HG02763 (cell line): ENCODE measurements around the gene TNPO2.
"Not testable (repeated sequence)": the region's sequence is repeated elsewhere in the genome, so short reads cannot be mapped to it uniquely, and the experiment has no call there.

Experiments
- ATAC-seq: cut with Tn5 transposase; IDR thresholded peaks from one replicate; pipeline ENCODE4 v1.9.1; 2021; ENCODE audit warnings: mild to moderate bottlenecking, moderate library complexity; ENCODE audit not compliant: unreplicated experiment

TNPO2 gene

GRCh38 chr19:12706332-12706718 is 17.4 kb downstream of the TNPO2 start:
- no peak for ATAC-seq

GRCh38 chr19:12705654-12706331 is 17.9 kb downstream of the TNPO2 start:
- ATAC-seq: no peak

- ATAC-seq: no peak
These were observed 18.6 kb downstream of the TNPO2 start for GRCh38 chr19:12705169-12705568.

DNA sequence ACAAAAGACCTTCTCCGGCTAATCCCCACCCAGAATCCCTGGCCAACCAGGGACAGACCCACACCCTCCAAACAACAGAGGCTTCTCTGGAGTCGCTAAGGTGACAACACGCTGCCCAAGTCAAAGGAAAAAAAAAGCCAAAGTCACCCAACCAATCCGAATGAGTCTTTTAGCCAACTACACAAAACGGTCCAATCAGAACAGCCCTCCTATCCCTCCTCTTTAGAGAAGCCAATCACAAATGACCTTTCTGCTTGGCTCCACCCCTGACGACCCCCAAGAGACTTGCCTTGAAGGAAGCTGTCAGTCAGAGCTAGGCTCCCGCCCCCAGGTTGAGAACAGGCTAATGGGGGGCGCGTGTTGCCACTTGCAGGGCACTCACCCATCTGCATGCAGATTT is 20.7 kb downstream of the TNPO2 start:
- ATAC-seq: no peak

- no peak for ATAC-seq
These were observed 22.0 kb downstream of the TNPO2 start for GRCh38 chr19:12701596-12702282.

GRCh38 chr19:12698138-12698537 is 25.6 kb downstream of the TNPO2 start:
- no peak for ATAC-seq

GRCh38 chr19:12697425-12697824 is 26.3 kb downstream of the TNPO2 start:
- ATAC-seq: not testable (repeated sequence)

DNA sequence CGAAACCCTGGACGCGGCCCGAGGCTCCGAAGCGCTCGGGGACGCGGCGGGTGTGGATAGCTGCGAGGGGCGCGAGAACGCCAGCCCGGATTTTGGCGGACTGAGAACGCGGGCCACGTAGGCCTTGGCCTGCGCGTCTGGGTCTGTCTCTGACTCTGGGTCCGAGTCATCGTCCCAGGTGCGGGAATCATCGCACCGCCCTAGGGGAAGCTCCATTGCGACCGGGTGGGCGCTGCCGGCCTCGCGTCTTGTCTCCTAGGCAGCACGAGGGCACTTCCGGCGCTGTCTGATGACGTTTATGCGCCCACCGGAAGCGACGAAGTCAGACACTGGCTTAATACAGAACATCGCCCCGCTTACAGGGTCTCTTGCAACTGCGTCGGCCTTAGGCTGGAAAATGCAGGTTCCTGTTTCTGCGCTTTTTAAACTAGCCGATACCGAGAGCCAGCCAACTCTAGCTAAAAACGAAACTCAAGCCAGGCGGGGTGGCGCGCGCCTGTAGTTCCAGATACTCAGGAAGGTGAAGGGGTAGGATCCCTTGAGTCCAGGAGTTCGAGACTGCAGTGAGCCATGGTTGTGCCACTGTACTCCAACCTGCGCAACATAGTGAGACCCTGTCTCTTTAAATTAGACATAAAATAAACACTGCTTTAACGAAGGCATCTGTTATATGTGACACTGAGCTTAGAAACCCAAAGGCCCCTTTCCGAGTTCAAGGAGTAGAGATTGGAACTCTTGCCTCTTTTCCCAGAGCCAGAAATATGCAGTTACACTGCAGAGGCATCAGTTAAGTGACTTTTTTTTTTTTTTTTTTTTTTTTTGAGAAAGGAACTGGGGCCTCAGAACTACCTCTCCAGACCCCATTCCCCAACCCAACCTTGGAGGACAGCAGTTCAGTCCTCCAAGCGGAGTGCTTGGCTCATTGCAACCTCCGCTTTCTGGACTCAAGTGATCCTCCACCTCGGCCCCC is 27.1 kb downstream of the TNPO2 start, which contains the start of gene FBXW9:
FBXW9 (minus strand) TSS at position 266 of the 970 bp plus-strand sequence; CDS start at position 216, 50 bp downstream.
- peak; percentile 72 for ATAC-seq

DNA sequence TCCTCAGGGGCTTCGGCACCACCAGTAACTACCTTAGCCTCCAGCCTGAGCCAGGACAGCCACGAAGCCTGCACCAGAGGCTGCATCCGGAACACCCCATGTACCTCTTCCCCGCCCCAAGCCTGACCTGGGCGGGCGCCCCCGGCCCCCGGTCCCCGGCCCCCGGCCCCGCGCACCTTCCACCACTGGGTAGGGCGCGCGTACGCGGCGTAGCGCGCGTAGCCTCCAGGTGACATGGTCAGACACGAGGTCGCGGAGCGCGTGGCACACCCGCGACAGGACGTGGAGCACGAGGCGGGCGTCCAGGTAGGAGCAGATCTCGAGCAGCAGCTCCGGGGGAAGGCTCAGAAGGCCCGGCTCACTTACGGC is 27.8 kb downstream of the TNPO2 start:
- ATAC-seq: peak; percentile 24

GRCh38 chr19:12695514-12695913 is 28.2 kb downstream of the TNPO2 start:
- ATAC-seq: no peak

- ATAC-seq: no peak
These were observed 28.6 kb downstream of the TNPO2 start for GRCh38 chr19:12695096-12695495.

DNA sequence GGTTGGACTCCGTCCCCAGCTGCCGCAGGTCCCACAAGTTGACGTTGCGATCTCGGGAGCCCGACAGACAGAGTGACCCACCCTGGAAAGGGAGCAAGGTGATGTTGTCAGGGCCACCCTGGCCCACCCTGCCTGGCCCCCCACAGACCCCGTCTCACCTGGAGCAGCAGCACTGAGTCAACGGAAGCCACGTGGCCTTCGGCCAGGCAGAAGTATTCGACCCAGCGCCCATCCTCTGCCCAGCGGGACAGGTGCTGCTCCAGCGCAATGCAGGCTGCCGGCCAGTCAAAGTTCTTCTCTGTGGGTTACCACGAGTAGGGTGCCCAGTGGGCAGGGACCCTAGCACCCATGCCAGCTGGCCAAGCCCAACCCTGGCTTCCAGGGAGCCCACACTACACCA is 29.1 kb downstream of the TNPO2 start:
- no peak for ATAC-seq

GRCh38 chr19:12692960-12693359 is 30.8 kb downstream of the TNPO2 start:
- ATAC-seq: no peak

DNA sequence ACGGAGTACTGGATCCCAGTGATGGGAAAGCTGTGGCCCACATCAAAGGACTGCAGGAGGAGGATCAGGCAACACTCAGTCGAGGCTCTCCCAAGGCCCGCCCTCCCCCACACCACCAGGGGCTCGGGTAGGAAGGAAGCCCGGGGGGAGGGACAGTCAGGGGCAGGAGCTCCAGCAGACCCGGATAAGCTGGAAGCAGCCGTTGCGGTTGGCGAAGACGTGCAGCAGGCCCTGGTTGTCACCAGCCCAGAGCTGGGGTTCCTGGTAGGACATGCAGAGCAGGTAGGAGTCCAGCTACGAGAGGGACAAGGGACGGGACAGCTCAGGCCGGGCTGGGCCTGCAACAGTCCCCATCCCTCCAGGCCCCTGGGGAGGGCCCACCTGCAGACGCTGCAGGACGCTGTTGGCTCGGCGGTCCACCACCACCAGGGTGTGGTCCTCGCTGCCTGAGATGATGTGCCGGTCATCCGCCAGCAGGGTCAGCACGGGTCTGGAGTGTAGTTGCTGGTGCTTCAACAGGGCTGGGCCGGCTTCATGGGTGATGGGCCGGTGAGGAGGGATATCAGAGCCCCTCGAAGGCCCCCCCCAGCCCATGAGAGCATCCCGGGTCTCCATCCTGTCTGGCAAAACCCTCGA is 34.0 kb downstream of the TNPO2 start:
- ATAC-seq: no peak

- no peak for ATAC-seq
These were observed 34.7 kb downstream of the TNPO2 start for GRCh38 chr19:12689012-12689411.

- no peak for ATAC-seq
These were observed 36.1 kb downstream of the TNPO2 start, which contains the start of gene GNG14 for GRCh38 chr19:12687496-12688196. GNG14 (plus strand) TSS chr19:12687998; CDS start chr19:12688049, 51 bp downstream.

- ATAC-seq: no peak
These were observed 37.9 kb downstream of the TNPO2 start for GRCh38 chr19:12685831-12686230.

- peak; percentile 69 for ATAC-seq
These were observed 42.4 kb downstream of the TNPO2 start, which contains the start of gene DHPS for GRCh38 chr19:12681074-12681987. DHPS (minus strand) TSS chr19:12681880; CDS start chr19:12681766, 114 bp downstream.

GRCh38 chr19:12680034-12680433 is 43.7 kb downstream of the TNPO2 start:
- no peak for ATAC-seq
